GM18951 (cell line): ENCODE data around the gene ELMO1.

ENCODE experiments used
- POLR2A ChIP-seq: IDR thresholded peaks from 4 replicates; pipeline ENCODE4 v1.6.1; 2011; ENCODE audit warnings: mild to moderate bottlenecking; ENCODE audit not compliant: insufficient read length, insufficient read depth; ENCODE audit errors: extremely low read depth
- in situ Hi-C: fragments of 300-500 bp; cut with MboI; formaldehyde crosslinking; loops from one replicate; pipeline ENCODE4 v1.12.0; 2022; ENCODE audit warnings: low sequenced_read_pairs, mixed read lengths, inconsistent platforms; ENCODE audit not compliant: unreplicated experiment

Gene ELMO1

DNA sequence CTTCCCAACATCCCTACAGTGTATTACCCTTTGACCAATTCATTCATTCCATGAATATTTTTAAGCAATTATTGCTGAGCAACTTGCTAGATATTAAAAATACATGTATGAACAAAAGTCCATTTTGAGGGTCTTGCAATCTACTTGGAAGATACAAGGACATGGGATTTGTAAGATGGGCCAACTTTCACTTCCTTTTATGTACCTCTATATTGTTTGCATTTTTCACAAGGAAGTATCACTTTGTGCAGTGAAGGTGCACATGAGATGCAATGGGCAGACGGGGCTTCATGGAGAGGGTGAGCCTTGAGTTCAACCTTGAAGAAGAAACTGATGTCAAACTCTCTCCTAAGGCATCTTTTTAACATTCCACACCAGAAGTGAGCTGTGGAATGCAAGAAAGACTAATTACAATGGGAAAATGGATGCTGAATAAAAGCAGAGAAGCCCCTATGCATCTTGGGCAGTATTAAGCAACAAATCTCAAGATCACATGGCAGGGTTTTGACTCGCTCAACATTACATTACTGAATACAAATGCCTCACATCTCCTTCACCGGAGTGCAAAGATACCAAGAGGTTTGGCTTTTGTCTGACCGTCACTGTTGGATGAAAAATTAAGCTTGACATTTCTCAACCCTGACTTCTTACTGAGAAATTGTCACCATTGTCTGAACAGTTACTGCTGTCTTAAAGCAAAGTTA lies 341.5 kb downstream of the ELMO1 start:
- in situ Hi-C loops: no loop called here
- no peak for TF ChIP-seq POLR2A

GRCh38 chr7:37105762-37106161 lies 342.9 kb downstream of the ELMO1 start:
- in situ Hi-C loops: no loop called here
- TF ChIP-seq POLR2A: no peak

- in situ Hi-C loops: no loop called here
Measured at GRCh38 chr7:37104822-37105518, 343.7 kb downstream of the ELMO1 start.

GRCh38 chr7:37102518-37103137 lies 346.0 kb downstream of the ELMO1 start:
- in situ Hi-C loops: no loop called here
- TF ChIP-seq POLR2A: no peak

More at GRCh38 chr7:37104822-37105518, 343.7 kb downstream of the ELMO1 start:
- TF ChIP-seq POLR2A: no peak

DNA sequence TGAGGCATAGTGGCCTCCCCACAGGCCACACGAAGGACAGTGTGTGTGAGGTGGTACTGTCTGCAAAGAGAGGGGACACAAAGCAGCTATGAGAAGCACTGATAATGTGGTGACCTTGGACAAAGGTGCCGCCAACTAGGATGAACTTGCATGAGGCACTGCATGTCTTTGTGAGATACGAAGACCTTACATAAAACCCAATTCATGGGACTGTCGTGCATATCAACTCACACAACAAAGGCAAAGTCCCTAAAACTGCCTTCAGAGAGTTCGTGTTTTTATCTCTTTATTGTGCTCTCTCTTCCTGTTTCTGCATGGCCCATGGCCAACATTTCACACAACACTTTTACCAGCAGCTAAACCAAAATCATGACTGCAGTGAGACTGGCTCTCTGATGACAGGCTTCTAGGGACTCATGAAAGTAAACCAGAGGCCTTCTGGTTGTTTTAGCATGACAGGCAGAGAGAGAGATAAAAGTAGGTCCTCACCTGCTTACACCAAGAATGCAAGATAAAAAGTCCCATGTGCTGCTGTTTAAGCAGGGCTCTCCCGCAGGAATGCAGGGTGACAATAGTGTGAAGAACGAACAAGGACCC lies 347.8 kb downstream of the ELMO1 start:
- in situ Hi-C loops: no loop called here
- no peak for TF ChIP-seq POLR2A

DNA sequence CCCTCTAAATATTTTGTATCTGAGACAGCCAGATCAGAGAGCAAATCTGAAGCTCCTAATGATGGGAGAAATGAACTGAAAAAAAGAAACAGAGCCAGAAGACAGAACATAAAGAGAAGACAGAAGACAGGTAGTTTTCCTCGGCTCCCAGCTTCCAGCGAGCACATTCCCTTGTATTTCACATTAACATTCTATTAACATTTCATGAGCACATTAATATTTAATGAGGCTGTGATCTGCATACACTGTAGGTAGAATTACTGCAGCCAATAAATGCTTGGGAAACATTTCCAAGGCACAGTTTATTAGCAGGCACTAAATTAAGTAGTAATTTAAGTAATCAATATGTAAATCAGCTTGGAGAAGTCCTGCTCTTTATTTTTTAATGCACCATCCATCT lies 349.9 kb downstream of the ELMO1 start:
- in situ Hi-C loops: no loop called here
- no peak for TF ChIP-seq POLR2A

DNA sequence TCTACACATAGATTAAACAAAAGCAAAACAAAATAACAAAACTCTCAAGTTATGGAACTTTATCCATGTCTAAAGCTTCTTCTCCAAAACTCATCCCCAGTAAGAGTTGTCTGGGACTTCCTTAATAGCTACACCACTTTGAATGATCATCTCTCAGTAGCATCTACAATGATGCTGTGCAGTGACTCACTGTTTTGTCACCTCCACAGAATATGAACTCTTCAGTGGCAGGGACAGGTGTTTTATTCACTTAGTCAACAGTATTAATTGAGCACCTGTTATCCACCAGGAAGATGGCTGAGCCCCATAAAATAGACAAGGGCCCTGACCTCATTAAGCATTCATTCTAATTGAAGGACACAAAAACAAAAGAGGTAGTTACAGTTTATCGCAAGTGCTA lies 350.7 kb downstream of the ELMO1 start:
- no peak for TF ChIP-seq POLR2A
- in situ Hi-C loops: no loop called here

DNA sequence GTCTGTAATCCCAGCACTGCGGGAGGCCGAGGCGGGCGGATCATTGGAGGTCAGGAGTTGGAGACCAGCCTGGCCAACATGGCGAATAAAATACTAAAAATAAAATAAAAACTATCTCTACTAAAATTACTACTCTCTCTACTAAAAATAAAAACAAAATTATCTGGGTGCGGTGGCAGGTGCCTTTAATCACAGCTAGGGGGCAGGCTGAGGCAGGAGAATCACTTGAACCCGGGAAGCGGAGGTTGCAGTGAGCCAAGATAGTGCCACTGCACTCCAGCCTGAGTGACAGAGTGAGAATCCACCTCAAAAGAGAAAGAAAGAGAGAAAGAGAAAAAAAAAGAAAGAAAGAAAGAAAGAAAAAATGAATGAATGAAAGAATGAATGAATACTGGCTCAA lies 351.4 kb downstream of the ELMO1 start:
- TF ChIP-seq POLR2A: no peak

GRCh38 chr7:37096341-37096740 lies 352.3 kb downstream of the ELMO1 start:
- TF ChIP-seq POLR2A: no peak
- in situ Hi-C loops: no loop called here

More for the DNA sequence above, 351.4 kb downstream of the ELMO1 start:
- in situ Hi-C loops: no loop called here

DNA sequence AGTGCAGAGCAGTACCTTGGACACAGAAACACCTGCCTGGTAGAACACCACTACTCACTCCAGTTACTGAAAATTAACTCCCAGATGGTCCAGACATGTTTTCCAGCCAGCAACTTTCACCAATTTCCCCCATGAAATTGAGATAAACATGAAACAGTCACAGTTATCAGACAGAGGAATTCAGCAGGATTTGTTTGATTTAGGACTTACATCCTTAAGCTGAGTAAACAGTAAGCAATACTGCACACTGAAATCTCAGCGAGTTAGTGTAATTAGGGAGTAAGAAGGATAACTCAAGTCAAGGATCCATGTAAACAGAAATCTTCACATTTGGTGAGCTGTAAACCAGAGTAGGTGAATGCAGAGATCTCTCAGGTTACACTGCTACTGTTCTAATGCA lies 353.5 kb downstream of the ELMO1 start:
- TF ChIP-seq POLR2A: no peak
- in situ Hi-C loops: no loop called here

GRCh38 chr7:37093257-37093656 lies 355.4 kb downstream of the ELMO1 start:
- TF ChIP-seq POLR2A: no peak
- in situ Hi-C loops: no loop called here

DNA sequence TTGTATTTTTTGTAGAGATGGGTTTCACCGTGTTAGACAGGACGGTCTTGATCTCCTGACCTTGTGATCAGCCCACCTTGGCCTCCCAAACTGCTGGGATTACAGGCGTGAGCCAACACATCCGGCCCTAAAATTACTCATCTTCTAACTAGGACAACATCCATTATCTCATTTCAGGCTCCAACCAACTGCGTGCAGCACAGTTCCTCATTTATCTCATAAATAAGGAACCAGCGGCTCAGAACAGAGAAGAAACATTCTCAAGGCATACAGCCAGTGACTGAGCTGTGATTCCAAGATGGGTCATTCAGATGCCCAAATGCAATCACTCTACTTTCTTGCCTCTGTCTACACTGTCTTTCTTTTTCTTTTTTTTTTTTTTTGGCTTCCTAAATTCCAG lies 356.1 kb downstream of the ELMO1 start:
- TF ChIP-seq POLR2A: no peak

GRCh38 chr7:37089972-37090371 lies 358.7 kb downstream of the ELMO1 start:
- in situ Hi-C loops: no loop called here
- TF ChIP-seq POLR2A: no peak

More for the DNA sequence above, 356.1 kb downstream of the ELMO1 start:
- in situ Hi-C loops: no loop called here
